HG02938 (cell line): ENCODE data around the gene GIPC1.

Experiments
- ATAC-seq: cut with Tn5 transposase; IDR thresholded peaks from one replicate; pipeline ENCODE4 v1.9.1; 2021; ENCODE audit warnings: mild to moderate bottlenecking, moderate library complexity; ENCODE audit not compliant: unreplicated experiment

GIPC1 gene

DNA sequence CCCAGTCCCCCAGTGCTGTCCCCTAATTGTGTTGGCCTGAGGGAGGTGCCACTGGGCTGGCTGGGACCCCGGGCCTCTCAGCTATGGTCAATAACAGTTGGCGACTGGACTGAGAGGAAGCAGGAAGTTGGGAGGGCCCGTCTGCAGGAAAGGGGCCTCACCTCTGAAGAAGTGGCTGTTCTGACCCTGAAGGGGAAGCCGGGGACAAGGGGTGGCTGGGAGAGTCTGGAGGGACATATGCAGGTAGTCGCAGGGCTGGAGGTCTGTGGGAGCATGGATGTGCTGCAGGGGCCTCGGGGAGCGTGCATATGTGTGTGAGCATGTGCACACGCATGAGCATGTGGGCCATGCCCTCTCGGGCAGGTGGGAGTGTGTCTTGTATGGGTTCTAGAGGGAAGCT, 56.9 kb downstream of the GIPC1 start:
- ATAC-seq: no peak

DNA sequence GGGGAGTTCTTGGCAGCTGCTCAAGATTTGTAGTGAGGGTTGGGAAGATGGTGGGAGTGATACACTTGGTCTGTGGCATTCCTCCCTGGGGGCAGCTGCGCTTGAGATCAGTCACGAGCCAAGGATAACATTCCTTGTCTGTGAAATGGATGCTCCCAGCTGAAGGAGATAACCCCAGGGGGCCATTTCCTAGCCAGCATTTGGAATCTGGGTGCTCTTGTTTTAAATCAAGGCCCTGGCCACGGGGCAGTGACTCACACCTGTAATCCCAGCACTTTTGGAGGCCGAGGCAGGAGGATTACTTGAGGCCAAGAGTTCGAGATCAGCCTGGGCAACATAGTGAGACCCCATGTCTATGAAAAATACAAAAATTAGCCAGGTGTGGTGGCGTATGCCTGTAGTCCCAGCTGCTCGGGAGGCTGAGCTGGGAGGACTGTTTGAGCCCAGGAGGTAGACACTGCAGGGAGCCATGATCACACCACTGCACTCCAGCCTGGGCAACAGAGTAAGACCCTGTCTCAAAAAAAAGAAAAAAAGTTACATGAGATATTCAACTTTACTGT, 58.3 kb downstream of the GIPC1 start:
- no peak for ATAC-seq

DNA sequence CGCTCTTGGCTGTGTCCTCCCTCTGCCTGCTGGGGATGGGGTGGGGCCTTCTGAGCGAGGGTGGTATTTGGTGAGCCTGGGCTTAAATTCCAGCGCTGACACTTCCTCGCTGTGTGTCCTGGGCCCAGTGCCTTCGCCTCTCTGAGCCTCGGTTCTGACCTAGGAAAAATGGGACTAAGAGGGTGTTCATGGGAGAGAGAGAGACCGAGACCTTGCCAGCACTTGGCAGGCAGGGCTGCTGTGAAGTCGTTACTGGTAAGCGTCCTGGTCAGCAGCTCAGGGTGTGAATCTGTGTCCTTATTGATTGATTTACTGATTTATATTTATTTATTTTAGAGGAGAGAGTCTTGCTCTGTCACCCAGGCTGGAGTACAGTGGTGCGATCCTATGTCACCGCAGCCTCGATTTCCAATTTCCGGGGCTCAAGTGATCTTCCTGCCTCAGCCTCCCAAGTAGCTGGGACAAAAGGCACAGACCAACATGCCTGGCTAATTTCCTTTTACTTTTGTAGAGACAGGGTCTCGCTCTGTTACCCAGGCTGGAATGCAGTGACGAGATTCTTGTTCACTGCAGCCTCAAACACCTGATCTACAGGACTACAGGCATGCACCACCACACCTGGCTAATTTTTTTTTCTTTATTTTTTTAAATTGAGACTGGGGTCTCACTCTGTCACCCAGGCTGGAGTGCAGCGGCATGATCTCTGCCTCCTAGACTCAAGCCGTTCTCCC, 60.4 kb downstream of the GIPC1 start:
- ATAC-seq: no peak

DNA sequence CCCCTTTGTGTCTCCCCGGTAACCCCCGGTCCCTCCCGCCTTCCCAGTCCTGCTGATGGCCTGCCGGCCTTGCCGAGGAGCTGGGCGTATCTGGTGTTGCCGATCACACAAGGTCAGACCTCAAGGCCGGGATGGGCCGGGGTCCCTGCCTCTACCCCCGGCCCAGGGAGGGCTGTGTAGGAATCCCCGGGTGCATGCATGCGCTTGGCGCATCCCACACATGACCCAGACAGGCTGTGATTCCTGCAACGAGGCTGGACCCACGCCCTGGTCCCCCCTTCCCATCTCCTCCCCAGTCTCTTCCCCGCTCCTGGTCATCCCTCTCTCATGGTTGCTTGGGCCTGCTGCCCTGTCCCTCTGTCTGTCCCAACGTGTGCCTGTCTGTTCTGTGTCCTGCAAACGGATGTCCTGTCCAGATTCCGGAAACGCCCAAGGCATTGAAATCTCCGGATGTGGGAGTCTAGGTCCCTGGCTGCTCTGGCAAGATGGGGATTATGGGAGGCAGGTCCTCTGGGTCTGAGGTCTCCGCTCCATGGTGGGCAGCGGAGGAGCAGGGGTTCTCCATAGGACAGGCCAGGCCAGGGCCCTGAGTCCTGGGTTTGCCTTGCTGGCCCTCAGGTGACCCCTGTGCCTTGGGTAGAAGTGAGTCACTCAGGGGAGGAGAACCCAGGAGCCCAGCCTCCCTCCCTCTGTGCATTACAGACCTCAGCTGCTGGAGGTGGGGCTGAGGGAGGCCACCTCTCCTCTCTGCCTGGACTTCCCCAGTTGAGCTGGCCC, 61.2 kb downstream of the GIPC1 start:
- ATAC-seq: no peak

DNA sequence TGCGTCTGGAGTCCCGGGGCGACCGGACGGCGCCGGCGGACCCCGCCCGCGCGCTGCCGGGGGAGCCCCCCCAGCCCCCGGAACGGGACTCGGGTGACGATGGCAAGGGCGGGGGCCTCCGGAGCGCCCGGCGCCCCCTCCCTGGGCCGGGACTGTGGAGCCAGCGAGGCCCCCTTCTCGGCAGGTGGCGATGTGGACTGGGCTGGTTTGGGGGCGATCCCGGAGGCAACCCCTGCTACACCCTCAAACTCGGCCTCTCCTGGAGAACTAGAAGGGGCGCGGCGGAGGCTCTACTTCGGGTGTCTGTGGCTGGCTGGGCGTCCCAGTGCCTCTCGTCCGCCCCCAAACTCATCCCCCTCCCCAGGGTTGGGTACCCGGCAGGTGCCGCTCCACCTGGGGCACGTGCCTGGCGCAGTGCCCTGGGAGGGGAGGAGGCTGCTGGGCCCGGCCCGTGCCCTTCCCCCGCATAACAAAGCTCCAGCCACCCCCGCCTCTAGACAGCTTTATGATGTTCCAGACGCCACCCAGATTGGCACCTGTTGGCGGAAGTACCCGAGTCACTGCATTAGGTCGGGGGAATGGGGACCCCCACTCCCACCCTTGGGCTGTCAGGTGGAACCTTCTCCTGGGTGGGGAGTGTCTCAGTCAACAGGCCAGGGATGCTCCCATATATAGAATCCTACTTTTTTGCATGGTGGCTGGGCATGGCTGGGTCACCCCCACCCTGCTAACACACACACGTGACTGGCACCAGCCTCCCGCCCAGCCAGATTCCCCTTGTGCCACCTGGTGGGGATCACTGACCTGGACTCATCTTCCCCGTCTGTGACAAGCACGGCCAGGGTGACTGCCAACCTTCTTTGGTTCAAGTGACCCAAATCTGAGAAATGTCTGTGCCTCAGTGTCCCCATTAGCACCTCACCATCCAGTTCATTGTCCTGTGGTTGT, 62.1 kb downstream of the GIPC1 start:
- ATAC-seq: no peak

DNA sequence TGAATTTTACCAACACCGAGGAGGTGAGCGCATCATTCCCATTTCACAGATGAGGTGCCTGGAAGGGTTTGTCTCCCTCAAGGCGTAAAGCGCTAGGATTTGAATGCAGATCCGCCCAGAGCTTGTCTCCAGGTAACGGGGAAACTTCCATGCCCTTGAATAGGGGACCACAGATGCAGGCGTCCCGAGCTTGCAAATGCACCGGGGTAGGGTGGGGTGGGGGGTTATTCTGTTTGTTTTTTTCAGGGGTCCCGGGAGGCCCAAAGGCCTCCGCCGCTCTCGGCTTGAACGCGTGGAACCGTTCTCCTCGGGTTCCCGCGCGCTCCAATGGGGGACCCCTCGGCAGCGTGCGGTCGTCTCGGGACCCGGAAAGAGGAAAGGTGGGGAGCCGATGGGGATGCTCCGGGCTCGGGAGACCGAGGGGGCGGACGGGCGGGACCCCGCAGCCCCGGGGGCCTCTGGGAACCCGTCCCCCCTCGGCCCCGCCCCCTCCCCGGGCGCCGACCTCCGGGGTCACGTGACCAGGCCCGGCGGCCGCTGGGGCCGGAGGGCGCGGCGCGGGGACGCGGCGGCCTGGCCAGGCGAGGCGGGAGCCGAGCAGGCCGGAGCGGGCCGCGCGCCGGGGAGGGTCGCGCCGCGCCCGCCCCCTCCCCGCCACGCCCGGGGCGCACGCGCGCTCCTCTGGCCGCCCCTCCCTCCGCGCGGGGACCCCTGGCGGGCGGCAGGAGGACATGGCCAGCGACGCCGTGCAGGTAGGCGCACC, 63.0 kb downstream of the GIPC1 start, which contains the start of gene PKN1:
PKN1 (plus strand) TSS at position 516 of the 763 bp plus-strand sequence; CDS start at position 732, 216 bp downstream.
- ATAC-seq: no peak

DNA sequence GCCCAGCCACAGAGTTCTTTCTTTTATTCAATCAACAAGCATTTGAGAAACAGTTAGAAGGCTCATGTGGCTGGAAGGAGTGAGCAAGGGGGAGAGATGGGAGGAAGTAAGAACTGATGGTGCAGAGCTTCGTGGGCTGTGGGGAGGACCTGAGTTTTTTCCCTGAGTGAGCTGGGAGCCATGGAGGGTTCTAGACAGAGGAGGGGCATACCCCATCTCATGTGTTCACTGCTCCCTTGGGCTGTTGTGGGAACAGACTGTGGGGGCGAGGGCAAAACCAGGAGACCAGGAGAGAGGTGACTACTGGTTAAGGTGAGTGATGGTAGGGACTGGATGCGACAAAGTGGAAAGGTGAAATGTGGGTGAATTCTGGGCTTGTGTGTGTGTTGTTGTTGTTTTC, 65.2 kb downstream of the GIPC1 start:
- no peak for ATAC-seq

DNA sequence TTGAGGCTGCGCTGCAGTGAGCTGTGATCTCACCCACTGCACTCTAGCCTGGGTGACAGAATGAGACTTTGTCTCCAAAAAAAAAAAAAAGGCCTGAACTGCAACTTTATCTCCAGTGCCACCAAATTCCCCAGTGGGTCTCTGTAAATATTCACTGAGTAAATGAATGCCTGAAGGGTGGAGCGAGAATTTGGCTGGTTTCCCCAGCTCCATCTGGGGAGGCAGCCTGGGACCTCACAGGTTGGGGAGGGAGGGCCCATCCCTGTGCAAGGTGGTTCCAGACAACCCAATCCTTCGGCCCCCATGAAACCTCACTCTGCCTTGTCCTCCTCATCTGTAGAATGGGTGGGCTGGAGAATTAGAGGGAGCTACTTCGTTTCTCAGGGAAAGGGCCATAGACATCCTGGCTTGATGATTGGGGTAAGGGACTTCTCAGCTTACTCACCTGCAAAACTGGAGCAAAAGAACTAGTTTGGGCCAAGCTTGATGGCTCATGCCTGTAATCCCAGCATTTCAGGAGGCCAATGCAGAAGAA, 67.0 kb downstream of the GIPC1 start:
- no peak for ATAC-seq
